GM23338 (cell line): ENCODE results near the gene IL1RAPL2. TPM values are rescaled to one million over a fixed set of nuclear protein-coding genes. Genes with fewer than 3 reads are reported as not detected.

Experiments
- ATAC-seq: fragments of 200-7000 bp; cut with Tn5 transposase; 3 replicates; pipeline ENCODE4 v1.9.1; 2020
- DNase-seq: peaks from one replicate; pipeline ENCODE4 v3.0.0-alpha.2; 2015; ENCODE audit warnings: low spot score
- H2AFZ ChIP-seq: fragments of 200-600 bp; sonication (generic); 2 replicates; pipeline ENCODE4 v1.8.0; 2016; ENCODE audit warnings: antibody characterized with exemption, mild to moderate bottlenecking, moderate library complexity
- H3F3A ChIP-seq: fragments of 200-600 bp; sonication (generic); replicated peaks from 2 replicates; pipeline ENCODE4 v1.8.0; 2017; ENCODE audit warnings: antibody characterized with exemption, mixed run types, low read depth
- H3K27ac ChIP-seq: fragments of 200-600 bp; sonication (generic); 2 replicates; pipeline ENCODE4 v1.6.1; 2016; ENCODE audit warnings: low read depth
- H3K27me3 ChIP-seq: fragments of 200-600 bp; sonication (generic); 2 replicates; pipeline ENCODE4 v1.8.0; 2016; ENCODE audit warnings: mild to moderate bottlenecking, mixed run types, moderate library complexity; ENCODE audit not compliant: insufficient read depth
- H3K36me3 ChIP-seq: fragments of 200-600 bp; sonication (generic); 2 replicates; pipeline ENCODE4 v1.8.0; 2016; ENCODE audit warnings: mild to moderate bottlenecking; ENCODE audit not compliant: insufficient read depth
- H3K4me1 ChIP-seq: fragments of 200-600 bp; sonication (generic); 2 replicates; pipeline ENCODE4 v1.8.0; 2016; ENCODE audit warnings: mild to moderate bottlenecking, moderate library complexity; ENCODE audit not compliant: insufficient read depth
- H3K4me2 ChIP-seq: fragments of 200-600 bp; sonication (generic); 2 replicates; pipeline ENCODE4 v1.7.1; 2017; ENCODE audit warnings: mixed run types
- H3K4me3 ChIP-seq: fragments of 200-600 bp; sonication (generic); 2 replicates; pipeline ENCODE4 v1.6.1; 2016; ENCODE audit warnings: mixed run types
- H3K79me2 ChIP-seq: fragments of 200-600 bp; sonication (generic); replicated peaks from 2 replicates; pipeline ENCODE4 v1.8.0; 2017; ENCODE audit warnings: mild to moderate bottlenecking; ENCODE audit not compliant: insufficient read depth
- H3K9me2 ChIP-seq: fragments of 200-600 bp; sonication (generic); 2 replicates; pipeline ENCODE4 v1.8.0; 2017; ENCODE audit not compliant: insufficient read depth
- H4K20me1 ChIP-seq: fragments of 200-600 bp; sonication (generic); replicated peaks from 2 replicates; pipeline ENCODE4 v1.8.0; 2017; ENCODE audit warnings: mild to moderate bottlenecking; ENCODE audit not compliant: insufficient read depth
- H3K27ac Mint-ChIP-seq: 2 replicates; pipeline ENCODE4 v1.8.0; 2020; ENCODE audit warnings: inconsistent platforms, mild to moderate bottlenecking, moderate library complexity, mixed read lengths
- H3K27me3 Mint-ChIP-seq: 3 replicates; pipeline ENCODE4 v1.8.0; 2022; ENCODE audit warnings: low read depth, mild to moderate bottlenecking, moderate library complexity, mixed read lengths, inconsistent platforms; ENCODE audit not compliant: insufficient read depth, poor library complexity
- H3K36me3 Mint-ChIP-seq: 3 replicates; pipeline ENCODE4 v1.8.0; 2021; ENCODE audit warnings: low read depth, mild to moderate bottlenecking, inconsistent platforms, moderate library complexity, mixed read lengths
- H3K4me1 Mint-ChIP-seq: 3 replicates; pipeline ENCODE4 v1.8.0; 2020; ENCODE audit warnings: mild to moderate bottlenecking, inconsistent platforms, mixed read lengths
- H3K4me3 Mint-ChIP-seq: 3 replicates; pipeline ENCODE4 v1.8.0; 2021; ENCODE audit warnings: moderate library complexity, mild to moderate bottlenecking, inconsistent platforms, mixed read lengths
- H3K9me3 Mint-ChIP-seq: 3 replicates; pipeline ENCODE4 v1.8.0; 2020; ENCODE audit warnings: moderate library complexity, mild to moderate bottlenecking, inconsistent platforms, mixed read lengths
- CREB1 ChIP-seq: fragments of 250-450 bp; sonication (Bioruptor Pico); IDR thresholded peaks from 2 replicates; pipeline ENCODE4 v1.5.0; 2020; ENCODE audit warnings: low read depth, mild to moderate bottlenecking, moderate library complexity
- EZH2 ChIP-seq: fragments of 200-600 bp; sonication (generic); IDR thresholded peaks from one replicate; pipeline ENCODE4 v1.8.0; 2017; ENCODE audit warnings: antibody characterized with exemption, mild to moderate bottlenecking, low read depth; ENCODE audit not compliant: unreplicated experiment
- EZH2phosphoT487 ChIP-seq: fragments of 200-600 bp; sonication (generic); IDR thresholded peaks from one replicate; pipeline ENCODE4 v1.8.1; 2018; ENCODE audit warnings: antibody characterized with exemption; ENCODE audit not compliant: unreplicated experiment
- JUNB ChIP-seq: IDR thresholded peaks from one replicate; pipeline ENCODE4 v1.6.1; 2016; ENCODE audit warnings: antibody characterized with exemption; ENCODE audit not compliant: unreplicated experiment
- NANOG ChIP-seq: IDR thresholded peaks from 2 replicates; pipeline ENCODE4 v1.6.1; 2016; ENCODE audit warnings: antibody characterized with exemption, borderline replicate concordance
- POLR2AphosphoS5 ChIP-seq: IDR thresholded peaks from 2 replicates; pipeline ENCODE4 v1.6.1; 2016; ENCODE audit warnings: antibody characterized with exemption, low read depth
- STAT1 ChIP-seq: IDR thresholded peaks from one replicate; pipeline ENCODE4 v1.6.1; 2016; ENCODE audit warnings: antibody characterized with exemption; ENCODE audit not compliant: unreplicated experiment
- ZNF114 ChIP-seq: fragments of 250-450 bp; sonication (Bioruptor Pico); IDR thresholded peaks from 2 replicates; pipeline ENCODE4 v1.5.0; 2020; ENCODE audit warnings: mild to moderate bottlenecking, moderate library complexity
- ZNF331 ChIP-seq: fragments of 250-450 bp; sonication (Bioruptor Pico); IDR thresholded peaks from 2 replicates; pipeline ENCODE4 v1.5.0; 2020; ENCODE audit warnings: low read depth, mild to moderate bottlenecking, moderate library complexity
- polyA plus RNA-seq: library from polyadenylated mRNA; unstranded; fragments of >200 nt; fragmentation: Nextera tagmentation; extraction: Ambion mirVana; gene quantifications from 2 replicates; pipeline ENCODE4 v1.2.1, GENCODE V29; 2016
- total RNA-seq: library from RNA; depleted of rRNA; stranded (reverse); fragments of >200 nt; shearing (Covaris generic); gene quantifications from 2 replicates; pipeline ENCODE4 v1.2.3, GENCODE V29; 2014
- TF ChIP-seq, protein P1 (sequence below): fragments of 250-450 bp; sonication (Bioruptor Pico); IDR thresholded peaks from 2 replicates; pipeline ENCODE4 v1.5.0; 2020; ENCODE audit warnings: mild to moderate bottlenecking, moderate library complexity
- TF ChIP-seq, protein P2 (sequence below): IDR thresholded peaks from 2 replicates; pipeline ENCODE4 v1.6.1; 2016; ENCODE audit warnings: antibody characterized with exemption
- TF ChIP-seq, protein P3 (sequence below), 2 experiments: fragments of 200-600 bp in 1 of 2; sonication (generic) in 1 of 2; conservative IDR thresholded peaks; 2 replicates each; pipeline versions ENCODE4 v1.5.1 to v1.6.1; 2016 to 2017; ENCODE audit warnings: antibody characterized with exemption in 2 of 2, low read depth in 2 of 2, mild to moderate bottlenecking in 2 of 2, moderate library complexity in 1 of 2
- TF ChIP-seq, protein P4 (sequence below): IDR thresholded peaks from one replicate; pipeline ENCODE4 v1.6.1; 2018; ENCODE audit warnings: antibody characterized with exemption; ENCODE audit not compliant: unreplicated experiment

Gene IL1RAPL2
- total and polyA plus RNA-seq, 2 experiments from 2014 or later = 0.80 to 0.94 TPM

DNA sequence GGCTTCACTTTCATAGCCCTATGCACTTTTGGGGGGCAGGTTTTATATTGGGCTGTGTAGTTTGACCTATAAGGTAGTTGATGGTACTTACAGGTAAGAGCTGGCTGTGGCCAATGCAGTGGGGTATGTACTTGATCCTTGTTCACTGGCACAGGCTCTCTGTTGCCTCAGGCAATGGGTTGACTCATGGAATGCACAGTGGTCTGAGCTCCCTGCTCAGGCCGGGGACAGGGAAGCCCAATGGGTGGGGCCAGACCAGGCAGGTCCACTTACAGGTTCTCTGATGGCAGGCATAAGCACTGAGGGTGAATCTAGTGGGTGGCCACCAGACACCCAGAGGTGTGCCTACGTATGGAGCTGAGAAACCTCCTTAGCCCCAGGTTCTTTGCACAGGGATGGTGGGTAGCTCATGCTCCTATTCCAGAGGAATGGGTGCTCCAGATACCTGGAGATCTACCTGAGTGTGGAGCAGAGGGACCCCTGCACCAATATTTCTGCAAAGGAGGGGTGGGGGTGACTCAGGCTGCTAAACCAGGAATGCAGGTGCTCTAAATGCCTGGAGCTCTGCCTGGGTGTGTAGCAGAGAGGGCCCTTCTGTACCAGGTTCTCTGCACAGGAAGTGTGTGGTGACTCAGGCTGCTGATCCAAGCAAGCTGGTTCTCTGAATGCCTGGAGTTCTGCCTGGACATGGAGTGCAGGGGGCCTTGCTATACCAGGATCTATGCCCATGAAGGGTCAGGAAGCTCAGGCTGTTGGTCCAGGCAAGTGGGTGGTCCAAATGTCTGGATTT, 52.3 kb downstream of the IL1RAPL2 start:
- H2AFZ ChIP-seq = no peak overlapping the region
- H3K36me3 ChIP-seq = no peaks in the 10 kb centered on the region
- Mint-ChIP-seq H3K4me3 (no peak overlapping the region), H3K27me3 (no peaks in the 10 kb centered on the region), H3K27ac (no peak overlapping the region), H3K36me3 (no peaks in the 10 kb centered on the region), H3K4me1 (no peaks in the 10 kb centered on the region), H3K9me3 (no peaks in the 10 kb centered on the region)
- TF ChIP-seq, protein P1, sequence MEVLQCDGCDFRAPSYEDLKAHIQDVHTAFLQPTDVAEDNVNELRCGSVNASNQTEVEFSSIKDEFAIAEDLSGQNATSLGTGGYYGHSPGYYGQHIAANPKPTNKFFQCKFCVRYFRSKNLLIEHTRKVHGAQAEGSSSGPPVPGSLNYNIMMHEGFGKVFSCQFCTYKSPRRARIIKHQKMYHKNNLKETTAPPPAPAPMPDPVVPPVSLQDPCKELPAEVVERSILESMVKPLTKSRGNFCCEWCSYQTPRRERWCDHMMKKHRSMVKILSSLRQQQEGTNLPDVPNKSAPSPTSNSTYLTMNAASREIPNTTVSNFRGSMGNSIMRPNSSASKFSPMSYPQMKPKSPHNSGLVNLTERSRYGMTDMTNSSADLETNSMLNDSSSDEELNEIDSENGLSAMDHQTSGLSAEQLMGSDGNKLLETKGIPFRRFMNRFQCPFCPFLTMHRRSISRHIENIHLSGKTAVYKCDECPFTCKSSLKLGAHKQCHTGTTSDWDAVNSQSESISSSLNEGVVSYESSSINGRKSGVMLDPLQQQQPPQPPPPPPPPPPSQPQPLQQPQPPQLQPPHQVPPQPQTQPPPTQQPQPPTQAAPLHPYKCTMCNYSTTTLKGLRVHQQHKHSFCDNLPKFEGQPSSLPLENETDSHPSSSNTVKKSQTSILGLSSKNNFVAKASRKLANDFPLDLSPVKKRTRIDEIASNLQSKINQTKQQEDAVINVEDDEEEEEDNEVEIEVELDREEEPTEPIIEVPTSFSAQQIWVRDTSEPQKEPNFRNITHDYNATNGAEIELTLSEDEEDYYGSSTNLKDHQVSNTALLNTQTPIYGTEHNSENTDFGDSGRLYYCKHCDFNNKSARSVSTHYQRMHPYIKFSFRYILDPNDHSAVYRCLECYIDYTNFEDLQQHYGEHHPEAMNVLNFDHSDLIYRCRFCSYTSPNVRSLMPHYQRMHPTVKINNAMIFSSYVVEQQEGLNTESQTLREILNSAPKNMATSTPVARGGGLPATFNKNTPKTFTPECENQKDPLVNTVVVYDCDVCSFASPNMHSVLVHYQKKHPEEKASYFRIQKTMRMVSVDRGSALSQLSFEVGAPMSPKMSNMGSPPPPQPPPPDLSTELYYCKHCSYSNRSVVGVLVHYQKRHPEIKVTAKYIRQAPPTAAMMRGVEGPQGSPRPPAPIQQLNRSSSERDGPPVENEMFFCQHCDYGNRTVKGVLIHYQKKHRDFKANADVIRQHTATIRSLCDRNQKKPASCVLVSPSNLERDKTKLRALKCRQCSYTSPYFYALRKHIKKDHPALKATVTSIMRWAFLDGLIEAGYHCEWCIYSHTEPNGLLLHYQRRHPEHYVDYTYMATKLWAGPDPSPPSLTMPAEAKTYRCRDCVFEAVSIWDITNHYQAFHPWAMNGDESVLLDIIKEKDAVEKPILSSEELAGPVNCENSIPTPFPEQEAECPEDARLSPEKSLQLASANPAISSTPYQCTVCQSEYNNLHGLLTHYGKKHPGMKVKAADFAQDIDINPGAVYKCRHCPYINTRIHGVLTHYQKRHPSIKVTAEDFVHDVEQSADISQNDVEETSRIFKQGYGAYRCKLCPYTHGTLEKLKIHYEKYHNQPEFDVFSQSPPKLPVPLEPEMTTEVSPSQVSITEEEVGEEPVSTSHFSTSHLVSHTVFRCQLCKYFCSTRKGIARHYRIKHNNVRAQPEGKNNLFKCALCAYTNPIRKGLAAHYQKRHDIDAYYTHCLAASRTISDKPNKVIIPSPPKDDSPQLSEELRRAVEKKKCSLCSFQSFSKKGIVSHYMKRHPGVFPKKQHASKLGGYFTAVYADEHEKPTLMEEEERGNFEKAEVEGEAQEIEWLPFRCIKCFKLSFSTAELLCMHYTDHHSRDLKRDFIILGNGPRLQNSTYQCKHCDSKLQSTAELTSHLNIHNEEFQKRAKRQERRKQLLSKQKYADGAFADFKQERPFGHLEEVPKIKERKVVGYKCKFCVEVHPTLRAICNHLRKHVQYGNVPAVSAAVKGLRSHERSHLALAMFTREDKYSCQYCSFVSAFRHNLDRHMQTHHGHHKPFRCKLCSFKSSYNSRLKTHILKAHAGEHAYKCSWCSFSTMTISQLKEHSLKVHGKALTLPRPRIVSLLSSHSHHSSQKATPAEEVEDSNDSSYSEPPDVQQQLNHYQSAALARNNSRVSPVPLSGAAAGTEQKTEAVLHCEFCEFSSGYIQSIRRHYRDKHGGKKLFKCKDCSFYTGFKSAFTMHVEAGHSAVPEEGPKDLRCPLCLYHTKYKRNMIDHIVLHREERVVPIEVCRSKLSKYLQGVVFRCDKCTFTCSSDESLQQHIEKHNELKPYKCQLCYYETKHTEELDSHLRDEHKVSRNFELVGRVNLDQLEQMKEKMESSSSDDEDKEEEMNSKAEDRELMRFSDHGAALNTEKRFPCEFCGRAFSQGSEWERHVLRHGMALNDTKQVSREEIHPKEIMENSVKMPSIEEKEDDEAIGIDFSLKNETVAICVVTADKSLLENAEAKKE = no peak
- TF ChIP-seq, protein P2, sequence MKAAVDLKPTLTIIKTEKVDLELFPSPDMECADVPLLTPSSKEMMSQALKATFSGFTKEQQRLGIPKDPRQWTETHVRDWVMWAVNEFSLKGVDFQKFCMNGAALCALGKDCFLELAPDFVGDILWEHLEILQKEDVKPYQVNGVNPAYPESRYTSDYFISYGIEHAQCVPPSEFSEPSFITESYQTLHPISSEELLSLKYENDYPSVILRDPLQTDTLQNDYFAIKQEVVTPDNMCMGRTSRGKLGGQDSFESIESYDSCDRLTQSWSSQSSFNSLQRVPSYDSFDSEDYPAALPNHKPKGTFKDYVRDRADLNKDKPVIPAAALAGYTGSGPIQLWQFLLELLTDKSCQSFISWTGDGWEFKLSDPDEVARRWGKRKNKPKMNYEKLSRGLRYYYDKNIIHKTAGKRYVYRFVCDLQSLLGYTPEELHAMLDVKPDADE = no peak
- TF ChIP-seq, protein P3, sequence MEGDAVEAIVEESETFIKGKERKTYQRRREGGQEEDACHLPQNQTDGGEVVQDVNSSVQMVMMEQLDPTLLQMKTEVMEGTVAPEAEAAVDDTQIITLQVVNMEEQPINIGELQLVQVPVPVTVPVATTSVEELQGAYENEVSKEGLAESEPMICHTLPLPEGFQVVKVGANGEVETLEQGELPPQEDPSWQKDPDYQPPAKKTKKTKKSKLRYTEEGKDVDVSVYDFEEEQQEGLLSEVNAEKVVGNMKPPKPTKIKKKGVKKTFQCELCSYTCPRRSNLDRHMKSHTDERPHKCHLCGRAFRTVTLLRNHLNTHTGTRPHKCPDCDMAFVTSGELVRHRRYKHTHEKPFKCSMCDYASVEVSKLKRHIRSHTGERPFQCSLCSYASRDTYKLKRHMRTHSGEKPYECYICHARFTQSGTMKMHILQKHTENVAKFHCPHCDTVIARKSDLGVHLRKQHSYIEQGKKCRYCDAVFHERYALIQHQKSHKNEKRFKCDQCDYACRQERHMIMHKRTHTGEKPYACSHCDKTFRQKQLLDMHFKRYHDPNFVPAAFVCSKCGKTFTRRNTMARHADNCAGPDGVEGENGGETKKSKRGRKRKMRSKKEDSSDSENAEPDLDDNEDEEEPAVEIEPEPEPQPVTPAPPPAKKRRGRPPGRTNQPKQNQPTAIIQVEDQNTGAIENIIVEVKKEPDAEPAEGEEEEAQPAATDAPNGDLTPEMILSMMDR (conservative IDR thresholded peaks at IDR 0.05; ENCODE audit: low read depth in 2 of 2) = no peak
- TF ChIP-seq, protein P4, sequence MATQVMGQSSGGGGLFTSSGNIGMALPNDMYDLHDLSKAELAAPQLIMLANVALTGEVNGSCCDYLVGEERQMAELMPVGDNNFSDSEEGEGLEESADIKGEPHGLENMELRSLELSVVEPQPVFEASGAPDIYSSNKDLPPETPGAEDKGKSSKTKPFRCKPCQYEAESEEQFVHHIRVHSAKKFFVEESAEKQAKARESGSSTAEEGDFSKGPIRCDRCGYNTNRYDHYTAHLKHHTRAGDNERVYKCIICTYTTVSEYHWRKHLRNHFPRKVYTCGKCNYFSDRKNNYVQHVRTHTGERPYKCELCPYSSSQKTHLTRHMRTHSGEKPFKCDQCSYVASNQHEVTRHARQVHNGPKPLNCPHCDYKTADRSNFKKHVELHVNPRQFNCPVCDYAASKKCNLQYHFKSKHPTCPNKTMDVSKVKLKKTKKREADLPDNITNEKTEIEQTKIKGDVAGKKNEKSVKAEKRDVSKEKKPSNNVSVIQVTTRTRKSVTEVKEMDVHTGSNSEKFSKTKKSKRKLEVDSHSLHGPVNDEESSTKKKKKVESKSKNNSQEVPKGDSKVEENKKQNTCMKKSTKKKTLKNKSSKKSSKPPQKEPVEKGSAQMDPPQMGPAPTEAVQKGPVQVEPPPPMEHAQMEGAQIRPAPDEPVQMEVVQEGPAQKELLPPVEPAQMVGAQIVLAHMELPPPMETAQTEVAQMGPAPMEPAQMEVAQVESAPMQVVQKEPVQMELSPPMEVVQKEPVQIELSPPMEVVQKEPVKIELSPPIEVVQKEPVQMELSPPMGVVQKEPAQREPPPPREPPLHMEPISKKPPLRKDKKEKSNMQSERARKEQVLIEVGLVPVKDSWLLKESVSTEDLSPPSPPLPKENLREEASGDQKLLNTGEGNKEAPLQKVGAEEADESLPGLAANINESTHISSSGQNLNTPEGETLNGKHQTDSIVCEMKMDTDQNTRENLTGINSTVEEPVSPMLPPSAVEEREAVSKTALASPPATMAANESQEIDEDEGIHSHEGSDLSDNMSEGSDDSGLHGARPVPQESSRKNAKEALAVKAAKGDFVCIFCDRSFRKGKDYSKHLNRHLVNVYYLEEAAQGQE = no peak
- TF ChIP-seq JUNB (no peak), EZH2phosphoT487 (no peak), CREB1 (CRISPR knock-in tag) (no peak), ZNF114 (CRISPR knock-in tag) (no peak), STAT1 (no peak), ZNF331 (CRISPR knock-in tag) (no peak), EZH2 (no peak), POLR2AphosphoS5 (no peak), NANOG (no peak)
- ATAC-seq (no peak), DNase-seq (no peak)
- no peak overlapping the region for H3K4me2 ChIP-seq
- no peaks in the 10 kb centered on the region for H4K20me1 ChIP-seq
- no peaks in the 10 kb centered on the region for H3K9me2 ChIP-seq
- no peaks in the 10 kb centered on the region for H3K27me3 ChIP-seq
- no peaks in the 10 kb centered on the region for H3K79me2 ChIP-seq
- no peak overlapping the region for H3K4me3 ChIP-seq
- H3K4me1 ChIP-seq = no peaks in the 10 kb centered on the region
- H3K27ac ChIP-seq = no peak overlapping the region
- no peaks in the 10 kb centered on the region for H3F3A ChIP-seq
